SK-N-SH treated with all-trans-retinoic acid at 6 μM for 48 hours (cell line): ENCODE results near the gene HSPB2.

Source experiments
- ATAC-seq: fragments of 200-7000 bp; cut with Tn5 transposase; 3 replicates; pipeline ENCODE4 v1.9.1; 2020; ENCODE audit warnings: mild to moderate bottlenecking, moderate library complexity
- ARNTL ChIP-seq: fragments of 450-650 bp; formaldehyde crosslinking; IDR thresholded peaks from 2 replicates; pipeline ENCODE4 v1.5.0; 2020; ENCODE audit warnings: low read depth, mild to moderate bottlenecking, moderate library complexity, borderline replicate concordance
- BACH2 ChIP-seq: fragments of 250-450 bp; sonication (Bioruptor Pico); IDR thresholded peaks from 2 replicates; pipeline ENCODE4 v1.9.0; 2021; ENCODE audit warnings: mild to moderate bottlenecking, borderline replicate concordance
- CREB5 ChIP-seq: fragments of 250-450 bp; sonication (Bioruptor Pico); IDR thresholded peaks from 2 replicates; pipeline ENCODE4 v1.5.1; 2020; ENCODE audit warnings: low read depth, mild to moderate bottlenecking, moderate library complexity
- CSDC2 ChIP-seq: fragments of 250-450 bp; sonication (Bioruptor Pico); IDR thresholded peaks from 2 replicates; pipeline ENCODE4 v1.5.0; 2020; ENCODE audit warnings: mild to moderate bottlenecking, moderate library complexity
- ESRRG ChIP-seq: fragments of 250-450 bp; sonication (Bioruptor Pico); IDR thresholded peaks from 2 replicates; pipeline ENCODE4 v1.6.1; 2021; ENCODE audit warnings: mild to moderate bottlenecking
- GLIS3 ChIP-seq: fragments of 250-450 bp; sonication (Bioruptor Pico); IDR thresholded peaks from 2 replicates; pipeline ENCODE4 v1.5.0; 2020; ENCODE audit warnings: mild to moderate bottlenecking, moderate library complexity
- ISL1 ChIP-seq: fragments of 250-450 bp; sonication (Bioruptor Pico); IDR thresholded peaks from 2 replicates; pipeline ENCODE4 v2.1.2; 2022; ENCODE audit warnings: mild to moderate bottlenecking, moderate library complexity
- OSR1 ChIP-seq: fragments of 250-450 bp; sonication (Bioruptor Pico); IDR thresholded peaks from 2 replicates; pipeline ENCODE4 v1.8.0; 2022; ENCODE audit warnings: moderate library complexity, mild to moderate bottlenecking, inconsistent platforms
- PPARA ChIP-seq: fragments of 250-450 bp; sonication (Bioruptor Pico); IDR thresholded peaks from 2 replicates; pipeline ENCODE4 v1.5.0; 2020; ENCODE audit warnings: mild to moderate bottlenecking, borderline replicate concordance
- SNAI2 ChIP-seq: fragments of 250-450 bp; sonication (Bioruptor Pico); IDR thresholded peaks from 2 replicates; pipeline ENCODE4 v1.5.0; 2020; ENCODE audit warnings: mild to moderate bottlenecking, moderate library complexity
- TCF4 ChIP-seq: fragments of 250-450 bp; sonication (Bioruptor Pico); IDR thresholded peaks from 2 replicates; pipeline ENCODE4 v1.8.0; 2021; ENCODE audit warnings: mild to moderate bottlenecking, moderate library complexity, borderline replicate concordance
- TOX ChIP-seq: fragments of 250-450 bp; sonication (Bioruptor Pico); IDR thresholded peaks from 2 replicates; pipeline ENCODE4 v1.8.0; 2021; ENCODE audit warnings: mild to moderate bottlenecking, moderate library complexity, borderline replicate concordance
- TSHZ2 ChIP-seq: fragments of 250-450 bp; sonication (Bioruptor Pico); IDR thresholded peaks from 2 replicates; pipeline ENCODE4 v1.5.0; 2020; ENCODE audit warnings: mild to moderate bottlenecking, moderate library complexity
- ZC3H10 ChIP-seq: fragments of 250-450 bp; sonication (Bioruptor Pico); IDR thresholded peaks from 2 replicates; pipeline ENCODE4 v1.5.1; 2021; ENCODE audit warnings: mild to moderate bottlenecking, moderate library complexity
- ZFP30 ChIP-seq: fragments of 450-650 bp; formaldehyde crosslinking; IDR thresholded peaks from 2 replicates; pipeline ENCODE4 v1.5.0; 2022; ENCODE audit warnings: mild to moderate bottlenecking, moderate library complexity
- ZNF565 ChIP-seq: fragments of 450-650 bp; formaldehyde crosslinking; conservative IDR thresholded peaks from 2 replicates; pipeline ENCODE4 v1.5.0; 2020; ENCODE audit warnings: low read depth, mild to moderate bottlenecking, moderate library complexity
- ZNF70 ChIP-seq: fragments of 450-650 bp; formaldehyde crosslinking; IDR thresholded peaks from 2 replicates; pipeline ENCODE4 v1.5.0; 2020; ENCODE audit warnings: mild to moderate bottlenecking, moderate library complexity
- ZNF8 ChIP-seq: fragments of 450-650 bp; formaldehyde crosslinking; IDR thresholded peaks from 2 replicates; pipeline ENCODE4 v1.5.0; 2020; ENCODE audit warnings: mild to moderate bottlenecking, moderate library complexity
- TF ChIP-seq, protein P1 (sequence below): fragments of 250-450 bp; sonication (Bioruptor Pico); IDR thresholded peaks from 2 replicates; pipeline ENCODE4 v1.8.0; 2020; ENCODE audit warnings: mild to moderate bottlenecking, moderate library complexity, borderline replicate concordance

The HSPB2 gene

GRCh38 chr11:111908639-111909305, 3.8 kb upstream of the HSPB2 start:
- no peak for ATAC-seq
- TF ChIP-seq ZNF565 (CRISPR knock-in tag) (no peak), TCF4 (CRISPR knock-in tag) (no peak), SNAI2 (CRISPR knock-in tag) (no peak), ZNF70 (no peak), ZC3H10 (CRISPR knock-in tag) (no peak), BACH2 (CRISPR knock-in tag) (no peak), ESRRG (CRISPR knock-in tag) (no peak), GLIS3 (CRISPR knock-in tag) (no peak), PPARA (CRISPR knock-in tag) (no peak), ISL1 (CRISPR knock-in tag) (no peak), TSHZ2 (CRISPR knock-in tag) (no peak), ZNF8 (CRISPR knock-in tag) (no peak)
- TF ChIP-seq, protein P1, sequence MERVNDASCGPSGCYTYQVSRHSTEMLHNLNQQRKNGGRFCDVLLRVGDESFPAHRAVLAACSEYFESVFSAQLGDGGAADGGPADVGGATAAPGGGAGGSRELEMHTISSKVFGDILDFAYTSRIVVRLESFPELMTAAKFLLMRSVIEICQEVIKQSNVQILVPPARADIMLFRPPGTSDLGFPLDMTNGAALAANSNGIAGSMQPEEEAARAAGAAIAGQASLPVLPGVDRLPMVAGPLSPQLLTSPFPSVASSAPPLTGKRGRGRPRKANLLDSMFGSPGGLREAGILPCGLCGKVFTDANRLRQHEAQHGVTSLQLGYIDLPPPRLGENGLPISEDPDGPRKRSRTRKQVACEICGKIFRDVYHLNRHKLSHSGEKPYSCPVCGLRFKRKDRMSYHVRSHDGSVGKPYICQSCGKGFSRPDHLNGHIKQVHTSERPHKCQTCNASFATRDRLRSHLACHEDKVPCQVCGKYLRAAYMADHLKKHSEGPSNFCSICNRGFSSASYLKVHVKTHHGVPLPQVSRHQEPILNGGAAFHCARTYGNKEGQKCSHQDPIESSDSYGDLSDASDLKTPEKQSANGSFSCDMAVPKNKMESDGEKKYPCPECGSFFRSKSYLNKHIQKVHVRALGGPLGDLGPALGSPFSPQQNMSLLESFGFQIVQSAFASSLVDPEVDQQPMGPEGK (CRISPR knock-in tag), result no peak

- no peak for ATAC-seq
- no peak for TF ChIP-seq TOX (CRISPR knock-in tag)
- TF ChIP-seq OSR1, result no peak
- no peak for TF ChIP-seq CSDC2 (CRISPR knock-in tag)
- no peak for TF ChIP-seq ISL1 (CRISPR knock-in tag)
- no peak for TF ChIP-seq PPARA (CRISPR knock-in tag)
- TF ChIP-seq TSHZ2 (CRISPR knock-in tag), result no peak
- no peak for TF ChIP-seq ZFP30
- TF ChIP-seq ZC3H10 (CRISPR knock-in tag), result no peak
- no peak for TF ChIP-seq ZNF8 (CRISPR knock-in tag)
- TF ChIP-seq ESRRG (CRISPR knock-in tag), result no peak
- TF ChIP-seq ARNTL (CRISPR knock-in tag), result no peak
- TF ChIP-seq GLIS3 (CRISPR knock-in tag), result no peak
- TF ChIP-seq, protein P1 (CRISPR knock-in tag), result no peak
Observed at GRCh38 chr11:111909378-111909777, 3.2 kb upstream of the HSPB2 start.

DNA sequence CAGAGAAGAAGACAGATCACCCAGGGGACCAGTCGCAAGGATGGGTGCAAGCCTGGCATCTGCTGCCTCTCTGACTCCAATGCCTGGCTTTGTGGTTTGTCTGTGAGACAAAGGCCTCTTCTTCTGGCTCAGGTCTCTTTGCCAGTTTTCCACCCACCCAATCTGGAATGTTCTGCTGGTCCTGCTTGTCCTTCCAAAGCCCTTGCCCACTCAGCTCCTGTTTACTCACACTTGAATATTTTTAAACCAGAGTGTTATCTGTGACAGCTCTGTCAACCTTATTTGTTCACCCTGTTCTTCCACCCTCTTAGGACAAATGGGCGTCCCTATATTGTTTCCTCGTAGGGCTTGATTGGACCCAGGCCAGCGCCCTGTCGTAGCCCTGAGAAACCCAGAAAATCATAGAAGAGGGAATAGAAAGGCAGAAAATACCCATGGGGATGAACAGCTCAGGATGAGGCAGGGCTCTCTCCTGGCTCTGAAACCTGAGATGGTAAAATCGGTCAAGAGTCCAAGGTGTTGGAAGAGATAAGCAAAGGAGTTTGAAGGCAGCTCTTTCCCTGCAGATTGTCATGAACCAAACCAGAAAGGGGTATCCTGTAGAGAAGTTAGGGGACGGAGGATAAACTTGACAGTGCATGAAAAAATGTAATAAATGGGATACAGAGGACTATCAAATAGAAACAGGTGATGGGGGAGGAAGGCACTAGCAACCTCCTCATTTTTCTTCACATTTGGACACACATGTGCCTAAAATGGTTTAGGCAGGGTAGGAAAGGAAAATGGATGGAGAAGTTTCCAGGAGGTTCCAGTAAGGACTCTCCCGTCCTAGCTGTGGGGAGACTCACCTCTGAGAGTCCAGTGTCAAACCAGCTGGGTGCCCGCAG, 1.6 kb upstream of the HSPB2 start:
- no peak for ATAC-seq
- TF ChIP-seq, protein P1 (CRISPR knock-in tag), result no peak
- TF ChIP-seq CREB5 (CRISPR knock-in tag) (no peak), ISL1 (CRISPR knock-in tag) (no peak), ZNF8 (CRISPR knock-in tag) (no peak), GLIS3 (CRISPR knock-in tag) (no peak), TSHZ2 (CRISPR knock-in tag) (no peak)
